ENCODE measurements around the gene SPDYC.

DNA sequence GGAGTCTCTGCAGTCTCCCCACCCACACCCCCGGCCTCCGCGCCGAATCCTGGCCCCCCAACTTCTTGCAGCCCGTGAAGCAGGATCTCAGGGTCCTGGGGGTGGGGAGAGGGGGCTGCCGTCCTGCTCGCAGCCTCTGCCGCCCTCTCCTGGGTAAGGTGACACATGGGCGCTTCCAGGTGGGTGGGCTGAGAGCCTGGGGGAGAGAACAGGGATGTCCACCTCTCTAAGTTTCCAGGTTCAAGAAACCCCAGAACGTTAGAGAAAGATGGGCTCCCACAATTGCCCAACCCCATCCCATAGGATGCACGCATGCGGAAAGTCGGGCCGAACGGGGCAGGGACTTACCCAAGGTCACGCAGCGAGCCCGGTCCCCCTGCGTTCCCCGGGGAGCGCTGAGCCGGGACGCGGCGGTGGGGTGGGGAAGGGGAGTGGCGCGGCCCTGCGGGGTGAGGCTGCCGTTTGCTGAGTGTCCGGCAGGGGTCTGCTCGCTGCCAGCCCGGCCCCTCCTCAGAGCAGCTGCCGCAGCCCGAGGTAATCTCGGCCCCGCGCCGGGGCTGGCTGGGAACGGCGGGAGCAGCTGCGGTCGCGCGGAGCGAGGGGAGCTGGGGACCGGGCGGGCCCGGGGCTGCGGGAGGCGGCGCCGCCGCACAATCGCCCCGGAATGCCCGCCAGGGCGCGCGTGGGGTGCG lies 11.0 kb downstream of the SPDYC start:
- TF ChIP-seq POLR2A (IDR thresholded peaks at IDR 0.05): peak in 1 of 2 donors; percentile 64
- TF ChIP-seq, protein P1, sequence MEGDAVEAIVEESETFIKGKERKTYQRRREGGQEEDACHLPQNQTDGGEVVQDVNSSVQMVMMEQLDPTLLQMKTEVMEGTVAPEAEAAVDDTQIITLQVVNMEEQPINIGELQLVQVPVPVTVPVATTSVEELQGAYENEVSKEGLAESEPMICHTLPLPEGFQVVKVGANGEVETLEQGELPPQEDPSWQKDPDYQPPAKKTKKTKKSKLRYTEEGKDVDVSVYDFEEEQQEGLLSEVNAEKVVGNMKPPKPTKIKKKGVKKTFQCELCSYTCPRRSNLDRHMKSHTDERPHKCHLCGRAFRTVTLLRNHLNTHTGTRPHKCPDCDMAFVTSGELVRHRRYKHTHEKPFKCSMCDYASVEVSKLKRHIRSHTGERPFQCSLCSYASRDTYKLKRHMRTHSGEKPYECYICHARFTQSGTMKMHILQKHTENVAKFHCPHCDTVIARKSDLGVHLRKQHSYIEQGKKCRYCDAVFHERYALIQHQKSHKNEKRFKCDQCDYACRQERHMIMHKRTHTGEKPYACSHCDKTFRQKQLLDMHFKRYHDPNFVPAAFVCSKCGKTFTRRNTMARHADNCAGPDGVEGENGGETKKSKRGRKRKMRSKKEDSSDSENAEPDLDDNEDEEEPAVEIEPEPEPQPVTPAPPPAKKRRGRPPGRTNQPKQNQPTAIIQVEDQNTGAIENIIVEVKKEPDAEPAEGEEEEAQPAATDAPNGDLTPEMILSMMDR (IDR thresholded peaks at IDR 0.05): peak; percentile 27 to 58 (median 45)
